Smooth muscle cell (in vitro differentiated cells): Measurements from ENCODE around the gene KRT6B. TPM values are rescaled to one million over a fixed set of nuclear protein-coding genes. Genes with fewer than 3 reads are reported as not detected.
"Not testable (repeated sequence)": the region's sequence is repeated elsewhere in the genome, so short reads cannot be mapped to it uniquely, and the experiment has no call there.

Experiments used
- DNase-seq: peaks from one replicate; lab custom pipeline; 2025; ENCODE audit not compliant: unreplicated experiment; lab: John Stamatoyannopoulos, UW
- H2AFZ ChIP-seq: fragments of 200-600 bp; sonication (generic); 2 replicates; pipeline ENCODE4 v1.6.0; 2016; ENCODE audit warnings: antibody characterized with exemption, low read depth, mild to moderate bottlenecking
- H3F3A ChIP-seq: fragments of 200-600 bp; sonication (generic); 2 replicates; pipeline ENCODE4 v1.6.0; 2017; ENCODE audit warnings: antibody characterized with exemption, low read depth
- H3K27ac ChIP-seq: fragments of 200-600 bp; sonication (generic); 2 replicates; pipeline ENCODE4 v1.5.1; 2016; ENCODE audit warnings: low read depth, mild to moderate bottlenecking
- H3K27me3 ChIP-seq: fragments of 200-600 bp; sonication (generic); 2 replicates; pipeline ENCODE4 v1.6.1; 2016; ENCODE audit warnings: low read depth, mild to moderate bottlenecking
- H3K36me3 ChIP-seq: fragments of 200-600 bp; sonication (generic); 2 replicates; pipeline ENCODE4 v1.5.1; 2016; ENCODE audit warnings: low read depth
- H3K4me1 ChIP-seq: fragments of 200-600 bp; sonication (generic); 2 replicates; pipeline ENCODE4 v1.5.1; 2016; ENCODE audit warnings: low read depth
- H3K4me2 ChIP-seq: fragments of 200-600 bp; sonication (generic); 2 replicates; pipeline ENCODE4 v1.6.0; 2016; ENCODE audit warnings: mild to moderate bottlenecking
- H3K4me3 ChIP-seq: fragments of 200-600 bp; sonication (generic); 2 replicates; pipeline ENCODE4 v1.5.1; 2016; ENCODE audit warnings: mild to moderate bottlenecking
- H3K79me2 ChIP-seq: fragments of 200-600 bp; sonication (generic); 2 replicates; pipeline ENCODE4 v1.6.0; 2016; ENCODE audit warnings: low read depth, mild to moderate bottlenecking
- H3K9ac ChIP-seq: fragments of 200-600 bp; sonication (generic); 2 replicates; pipeline ENCODE4 v1.6.0; 2016; ENCODE audit warnings: low read depth
- H3K9me3 ChIP-seq: fragments of 200-600 bp; sonication (generic); replicated peaks from 2 replicates; pipeline ENCODE4 v1.5.1; 2016; ENCODE audit warnings: low read depth
- H4K20me1 ChIP-seq: fragments of 200-600 bp; sonication (generic); 2 replicates; pipeline ENCODE4 v1.6.0; 2016; ENCODE audit warnings: low read depth
- CTCF ChIP-seq: fragments of 200-600 bp; sonication (generic); IDR thresholded peaks from 2 replicates; pipeline ENCODE4 v1.5.1; 2017; ENCODE audit warnings: borderline replicate concordance, mild to moderate bottlenecking, antibody characterized with exemption; ENCODE audit not compliant: insufficient read depth, poor library complexity, severe bottlenecking
- WGBS: methylation state at CpG from one replicate; pipeline ENCODE4 v1.1.7; 2016; ENCODE audit warnings: low lambda C conversion rate; 5-methylcytosine and 5-hydroxymethylcytosine counted together
- polyA plus RNA-seq: library from polyadenylated mRNA; unstranded; fragments of >200 nt; fragmentation: Nextera tagmentation; extraction: Ambion mirVana; gene quantifications from 2 replicates; pipeline ENCODE4 v1.2.1, GENCODE V29; 2016
- total RNA-seq: library from RNA; depleted of rRNA; stranded (reverse); fragments of >200 nt; gene quantifications from 2 replicates; pipeline ENCODE4 v1.2.3, GENCODE V29; 2014

Gene KRT6B
- total and polyA plus RNA-seq, 2 experiments from 2014 or later = 248 to 336 TPM

DNA sequence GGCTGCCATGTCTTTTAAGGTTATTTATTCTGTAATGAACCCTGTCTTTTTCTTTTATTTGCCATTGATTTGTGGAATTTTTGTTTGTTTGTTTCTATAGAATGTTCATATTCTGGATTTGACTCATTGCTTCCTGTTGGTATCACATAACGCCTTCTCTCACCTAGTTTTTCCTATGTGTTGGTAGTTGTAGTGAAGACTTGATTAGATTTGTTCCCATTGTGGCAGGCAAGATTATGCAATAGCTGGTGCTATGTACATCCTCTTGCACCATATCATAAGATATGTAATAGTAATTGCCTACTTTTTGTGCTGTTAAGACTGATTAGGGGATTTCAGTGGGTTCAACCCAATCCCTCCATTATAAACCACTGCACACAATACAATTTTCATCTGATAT lies 3.9 kb upstream of the KRT6B start:
- Histone ChIP-seq H3K9ac (no peak overlapping the region), H2AFZ (no peak overlapping the region), H3K79me2 (no peaks in the 10 kb centered on the region), H3K27ac (no peak overlapping the region), H4K20me1 (no peaks in the 10 kb centered on the region), H3K36me3 (no peaks in the 10 kb centered on the region), H3K27me3 (no peaks in the 10 kb centered on the region), H3K4me2 (no peak overlapping the region), H3K9me3 (no peaks in the 10 kb centered on the region), H3F3A (no peaks in the 10 kb centered on the region), H3K4me1 (peaks cover 8% of the 10 kb centered on the region), H3K4me3 (no peak overlapping the region)
- DNase-seq = no peak
- WGBS = 83% methylated on average over 1 of the region's 1 CpG
- TF ChIP-seq CTCF = no peak

DNA sequence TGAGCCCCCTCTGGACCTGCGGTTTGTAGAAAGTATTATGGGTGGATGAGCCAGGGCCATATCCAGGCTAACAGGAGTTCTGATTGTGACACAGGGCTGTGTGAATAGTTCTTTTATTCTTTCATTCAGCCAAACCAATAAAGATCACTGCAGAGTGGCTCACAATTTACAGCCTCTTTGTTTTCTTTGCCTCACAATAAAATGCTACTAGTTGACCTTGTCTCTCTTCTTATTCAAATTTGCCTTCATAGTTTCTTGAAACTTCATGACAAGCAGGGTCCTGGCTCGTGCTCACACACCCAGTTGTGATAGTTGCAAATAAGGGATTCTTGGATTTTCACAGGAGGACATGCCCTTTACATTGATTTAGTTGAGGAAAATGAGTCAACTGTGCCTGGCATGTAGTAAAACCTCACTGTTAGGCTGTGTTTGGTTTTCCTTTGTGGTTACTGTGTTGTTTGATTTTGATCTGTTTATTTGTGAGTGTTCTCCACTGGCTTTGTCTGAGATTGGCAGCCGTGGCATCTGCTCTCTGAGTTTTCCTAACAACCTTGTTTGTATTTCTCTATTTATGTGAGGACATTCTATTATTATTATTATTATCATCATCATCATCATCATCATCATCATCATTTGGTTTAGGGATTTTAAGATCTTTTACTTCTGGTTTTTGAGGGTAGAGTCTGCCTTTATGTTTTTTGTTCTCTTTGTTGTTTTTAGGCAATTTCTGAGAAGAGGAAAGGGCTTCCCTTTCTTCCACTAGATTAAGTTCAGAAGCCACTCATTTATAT lies 2.7 kb upstream of the KRT6B start:
- H3K36me3 ChIP-seq = no peaks in the 10 kb centered on the region
- no peaks in the 10 kb centered on the region for H3F3A ChIP-seq
- H3K4me2 ChIP-seq = no peak overlapping the region
- no peak for DNase-seq
- H4K20me1 ChIP-seq = no peaks in the 10 kb centered on the region
- no peak overlapping the region for H3K9ac ChIP-seq
- H3K79me2 ChIP-seq = no peaks in the 10 kb centered on the region
- no peak overlapping the region for H2AFZ ChIP-seq
- H3K9me3 ChIP-seq = no peaks in the 10 kb centered on the region
- no peak overlapping the region for H3K27ac ChIP-seq
- WGBS = 38% methylated on average over 3 of the region's 3 CpGs
- H3K4me1 ChIP-seq = peaks cover 8% of the 10 kb centered on the region
- H3K4me3 ChIP-seq = no peak overlapping the region
- no peak for TF ChIP-seq CTCF
- H3K27me3 ChIP-seq = peaks cover 4% of the 10 kb centered on the region

DNA sequence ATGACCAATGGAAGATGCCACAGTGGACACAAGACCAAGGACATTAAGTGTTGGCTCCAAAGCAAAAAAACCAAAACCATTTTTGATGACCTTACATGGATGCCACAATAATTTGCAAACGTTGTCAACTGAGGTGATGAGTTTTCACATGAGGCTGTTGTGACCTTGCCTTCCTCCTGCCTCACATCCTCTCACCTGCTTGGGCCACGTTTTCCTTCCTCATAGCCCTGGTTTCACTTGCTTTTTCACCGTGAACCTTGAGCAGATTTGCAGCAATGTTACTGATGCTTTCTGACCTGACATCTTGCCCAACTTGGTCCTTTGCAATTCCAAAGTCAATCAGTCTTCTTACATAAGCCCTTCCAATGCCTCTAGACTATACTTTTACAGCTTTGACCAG lies 3.7 kb downstream of the KRT6B start:
- no peaks in the 10 kb centered on the region for H3K36me3 ChIP-seq
- H4K20me1 ChIP-seq = no peaks in the 10 kb centered on the region
- no peak overlapping the region for H3K4me2 ChIP-seq
- no peak for DNase-seq
- H2AFZ ChIP-seq = no peak overlapping the region
- H3K79me2 ChIP-seq = no peaks in the 10 kb centered on the region
- no peaks in the 10 kb centered on the region for H3F3A ChIP-seq
- no peak overlapping the region for H3K4me3 ChIP-seq
- no peak overlapping the region for H3K27ac ChIP-seq
- no peak for TF ChIP-seq CTCF
- H3K9me3 ChIP-seq = no peaks in the 10 kb centered on the region
- H3K4me1 ChIP-seq = no peaks in the 10 kb centered on the region
- H3K9ac ChIP-seq = no peak overlapping the region
- 67% methylated on average over 3 of the region's 3 CpGs for WGBS
- peaks cover 10% of the 10 kb centered on the region for H3K27me3 ChIP-seq

- H3F3A ChIP-seq, H3K27me3 ChIP-seq, H3K4me3 ChIP-seq, H3K27ac ChIP-seq, H3K9ac ChIP-seq, DNase-seq, H2AFZ ChIP-seq, H3K4me2 ChIP-seq, H3K4me1 ChIP-seq, H3K79me2 ChIP-seq, H4K20me1 ChIP-seq, H3K9me3 ChIP-seq, H3K36me3 ChIP-seq: not testable (repeated sequence)
- 97% methylated on average over 11 of the region's 11 CpGs for WGBS
Measured at GRCh38 chr12:52447196-52447595, 4.8 kb downstream of the KRT6B start.
